H54 (cell line): ENCODE data around the gene TCF12.
"Not testable (repeated sequence)": the region's sequence is repeated elsewhere in the genome, so short reads cannot be mapped to it uniquely, and the experiment has no call there.

ENCODE experiments used
- DNase-seq: peaks from one replicate; pipeline ENCODE4 v3.0.0; 2011; ENCODE audit warnings: low spot score, mixed read lengths; ENCODE audit not compliant: insufficient read length
- FAIRE-seq: peaks from 3 replicates; lab custom pipeline; 2011; peaks lifted over from hg19 to GRCh38; lab: Jason Lieb, UNC
- POLR2A ChIP-seq: IDR thresholded peaks from 2 replicates; pipeline ENCODE4 v1.6.1; 2011; ENCODE audit warnings: low read depth, mild to moderate bottlenecking, low read length

The TCF12 gene

DNA sequence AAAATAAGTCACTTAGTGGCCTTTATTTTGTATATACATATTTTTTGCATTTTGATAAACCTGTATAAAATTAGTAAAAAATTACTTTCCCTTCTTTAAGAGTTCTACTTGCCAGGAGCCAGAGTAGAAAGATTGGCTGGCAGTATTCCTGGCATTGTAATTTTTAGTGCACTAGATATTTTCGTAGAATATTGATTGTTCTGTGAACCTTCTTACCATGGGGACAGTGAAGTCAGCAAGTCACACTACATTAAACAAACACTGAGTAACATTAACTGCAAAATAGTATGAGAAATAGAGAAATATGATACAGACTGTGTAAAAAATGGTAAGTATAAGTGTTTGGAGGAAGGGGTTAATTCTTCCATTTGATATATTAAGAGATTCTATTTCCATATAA lies 26.0 kb downstream of the TCF12 start:
- no peak for DNase-seq
- FAIRE-seq, result no peak
- no peak for TF ChIP-seq POLR2A

DNA sequence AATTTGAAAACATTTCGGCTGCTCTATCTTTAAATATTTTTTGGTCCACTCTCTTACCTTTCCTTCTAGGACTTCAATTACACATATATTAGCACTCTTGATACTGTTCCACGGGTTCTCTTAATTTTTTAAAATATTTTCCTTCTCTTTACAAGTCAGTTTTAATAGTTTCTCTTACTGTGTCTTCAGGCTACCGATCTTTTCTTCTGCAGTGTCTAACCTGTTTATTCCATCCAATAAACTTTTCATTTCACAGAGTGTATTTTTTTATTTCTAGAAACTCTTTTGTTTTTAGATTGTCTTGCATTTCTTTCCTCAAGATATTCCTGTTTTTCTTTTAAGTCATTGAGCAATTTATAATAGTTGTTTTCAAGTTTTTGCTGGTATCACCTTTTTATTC lies 27.7 kb downstream of the TCF12 start:
- FAIRE-seq, result no peak
- no peak for DNase-seq

DNA sequence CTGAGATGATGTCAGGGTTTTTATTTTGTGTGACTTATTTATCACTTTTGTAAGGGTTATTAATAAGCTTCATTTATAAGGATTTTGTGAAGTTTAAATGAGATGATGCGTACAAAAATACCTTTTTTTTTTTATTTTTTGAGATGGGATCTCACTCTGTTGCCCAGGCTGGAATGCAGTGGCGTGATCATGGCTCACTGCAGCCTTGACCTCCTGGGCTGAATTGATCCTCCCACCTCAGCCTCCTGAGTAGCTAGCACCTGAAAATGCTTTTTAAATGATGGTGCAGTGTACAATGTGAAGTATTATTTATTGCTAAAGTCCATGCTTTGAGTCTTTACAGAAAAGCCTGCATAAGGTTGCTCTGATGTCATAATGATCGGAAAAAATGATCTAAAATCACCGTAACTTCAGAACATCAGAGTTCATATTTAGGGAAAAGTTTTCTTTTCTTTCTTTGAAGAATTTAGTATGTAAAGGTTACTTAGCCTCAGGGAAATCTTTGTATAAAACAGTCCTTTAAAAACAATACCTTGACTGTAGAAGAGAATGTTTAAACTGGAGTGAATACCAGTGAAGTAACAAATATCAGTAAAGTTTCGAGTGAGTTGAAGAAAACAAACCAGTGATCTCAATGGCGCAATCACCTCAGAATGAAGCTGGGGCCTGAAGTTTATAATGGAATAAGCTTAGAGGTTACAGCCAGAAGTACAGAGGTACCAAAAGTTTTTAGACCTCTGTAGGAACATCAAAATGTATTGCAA lies 29.7 kb downstream of the TCF12 start:
- no peak for FAIRE-seq
- TF ChIP-seq POLR2A, result no peak
- DNase-seq, result no peak

More for the DNA sequence above, 27.7 kb downstream of the TCF12 start:
- TF ChIP-seq POLR2A, result no peak

DNA sequence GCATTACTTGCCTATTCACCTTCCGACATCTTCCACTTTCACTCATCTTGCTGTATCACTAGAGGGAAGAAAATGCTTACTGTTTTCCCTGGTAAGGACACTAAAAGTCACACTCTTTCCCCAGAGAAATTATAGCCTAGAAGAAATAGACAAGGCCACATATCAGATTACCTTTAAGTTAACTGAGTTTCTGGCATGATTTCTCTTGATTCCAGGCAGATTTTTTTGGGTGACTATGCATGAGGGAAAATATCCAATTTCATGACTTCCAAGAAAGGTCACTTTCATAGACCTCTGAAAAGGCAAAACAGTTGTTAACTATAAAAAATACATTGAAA lies 30.3 kb downstream of the TCF12 start:
- FAIRE-seq (no peak), DNase-seq (no peak)
- no peak for TF ChIP-seq POLR2A

DNA sequence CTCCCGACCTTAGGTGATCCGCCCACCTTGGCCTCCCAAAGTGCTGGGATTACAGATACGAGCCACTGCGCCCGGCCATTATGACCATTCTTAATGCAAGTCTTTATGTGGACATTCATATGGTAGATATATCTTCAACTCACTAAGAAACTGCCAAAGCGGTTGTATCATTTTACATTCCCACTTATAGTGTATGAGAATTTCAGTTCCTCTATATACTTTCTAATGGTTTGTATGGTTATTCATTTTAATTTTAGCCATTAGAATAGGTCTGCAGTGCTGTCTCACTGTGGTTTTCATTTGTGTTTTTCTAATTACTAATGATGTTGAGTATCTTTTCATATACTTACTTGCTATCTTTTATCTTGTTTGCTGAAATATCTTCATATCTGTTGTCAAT lies 32.5 kb downstream of the TCF12 start:
- DNase-seq (no peak), FAIRE-seq (no peak)
- TF ChIP-seq POLR2A, result no peak

DNA sequence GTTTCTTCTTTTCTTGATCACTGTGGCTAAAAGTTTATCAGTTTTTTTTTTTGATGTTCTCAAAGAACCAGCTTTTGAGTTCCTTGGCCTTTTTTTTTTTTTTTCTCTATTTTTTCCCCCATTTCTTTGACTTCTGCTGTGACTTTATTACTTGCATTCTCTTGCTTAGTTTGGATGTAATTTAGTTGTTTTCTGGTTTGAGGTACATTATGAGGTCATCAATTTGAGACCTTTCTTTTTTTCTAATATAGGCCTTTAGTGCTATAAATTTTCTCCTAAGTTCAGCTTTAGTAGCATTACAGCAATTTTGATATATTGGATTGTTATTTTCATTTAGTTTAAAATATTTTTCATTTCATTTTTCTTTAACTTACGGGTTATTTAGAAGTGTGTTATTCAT lies 35.3 kb downstream of the TCF12 start:
- TF ChIP-seq POLR2A, result no peak

DNA sequence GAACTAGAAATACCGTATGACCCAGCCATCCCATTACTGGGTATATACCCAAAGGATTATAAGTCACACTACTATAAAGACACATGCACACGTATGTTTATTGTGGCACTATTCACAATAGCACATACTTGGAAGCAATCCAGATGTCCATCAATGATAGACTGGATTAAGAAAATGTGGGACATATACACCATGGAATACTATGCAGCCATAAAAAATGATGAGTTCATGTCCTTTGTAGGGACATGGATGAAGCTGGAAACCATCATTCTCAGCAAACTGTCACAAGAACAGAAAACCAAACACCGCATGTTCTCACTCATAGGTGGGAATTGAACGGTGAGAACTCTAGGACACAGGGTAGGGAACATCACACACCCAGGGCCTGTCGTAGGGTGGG lies 36.6 kb downstream of the TCF12 start:
- not testable (repeated sequence) for DNase-seq, FAIRE-seq

More for the DNA sequence above, 35.3 kb downstream of the TCF12 start:
- DNase-seq (no peak), FAIRE-seq (no peak)

DNA sequence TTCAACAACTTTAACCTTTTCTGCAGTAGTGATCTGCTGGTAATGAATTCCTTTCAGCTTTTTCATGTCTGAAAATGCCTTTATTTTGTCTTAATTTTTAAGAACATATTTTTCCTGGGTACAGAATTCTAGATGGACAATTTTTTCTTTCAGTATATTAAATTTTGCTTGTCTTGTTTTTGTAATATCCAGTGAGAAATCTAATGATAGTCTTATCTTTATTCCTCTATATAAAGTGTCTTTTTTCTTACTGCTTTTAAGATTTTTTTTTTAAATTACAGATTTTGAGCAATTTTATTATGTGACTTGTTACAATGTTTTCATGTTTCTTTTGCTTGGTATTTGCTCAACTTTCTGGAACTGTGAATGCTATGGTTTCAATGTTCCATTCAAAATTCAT lies 38.1 kb downstream of the TCF12 start:
- FAIRE-seq (no peak), DNase-seq (no peak)
- no peak for TF ChIP-seq POLR2A

DNA sequence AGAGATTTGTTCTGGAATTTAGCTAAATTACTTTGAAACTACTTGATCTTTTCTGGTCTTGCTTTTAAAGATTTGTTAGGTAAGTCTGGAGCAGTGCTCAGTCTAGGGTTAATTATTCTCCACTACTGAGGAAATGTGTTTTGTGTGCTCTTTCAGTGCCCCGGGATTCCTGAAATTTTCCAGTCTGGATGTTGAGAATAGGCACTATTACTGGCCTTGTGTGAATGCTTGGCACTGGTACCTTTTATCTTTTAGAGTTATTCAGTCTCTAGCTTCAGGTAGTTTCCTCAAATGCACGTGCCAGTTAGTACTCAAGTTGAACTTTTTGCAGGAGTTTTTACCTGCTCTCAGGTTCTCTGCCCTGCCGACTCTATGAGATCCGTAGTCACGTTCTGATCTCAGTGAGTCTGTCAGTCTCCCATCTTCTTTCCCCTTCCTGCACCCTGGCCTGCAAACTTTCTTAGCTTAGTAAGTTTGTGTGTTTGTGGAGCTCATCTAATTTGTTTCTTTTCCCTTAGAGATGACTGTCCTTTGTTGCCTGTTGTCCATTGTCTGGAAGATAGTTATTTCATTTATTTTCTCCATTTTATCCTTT lies 39.5 kb downstream of the TCF12 start:
- no peak for TF ChIP-seq POLR2A
- FAIRE-seq, result no peak
- DNase-seq, result no peak

DNA sequence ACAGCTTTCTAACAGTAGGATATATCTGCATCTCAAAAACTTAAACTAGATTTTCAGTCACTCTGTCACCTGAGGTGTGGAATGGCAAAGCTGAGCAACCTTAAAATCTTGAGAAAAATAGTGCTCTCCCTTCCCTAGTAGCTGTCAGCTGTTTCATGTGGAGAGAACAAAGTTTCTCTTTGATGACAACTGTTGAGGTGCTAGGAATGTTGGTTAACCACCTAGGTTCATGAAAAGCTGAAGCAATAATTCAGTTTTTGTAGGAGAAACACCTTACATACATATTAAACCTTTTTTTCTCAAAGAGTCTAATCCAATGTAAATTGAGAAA lies 40.8 kb downstream of the TCF12 start:
- DNase-seq (no peak), FAIRE-seq (no peak)
- TF ChIP-seq POLR2A, result no peak

DNA sequence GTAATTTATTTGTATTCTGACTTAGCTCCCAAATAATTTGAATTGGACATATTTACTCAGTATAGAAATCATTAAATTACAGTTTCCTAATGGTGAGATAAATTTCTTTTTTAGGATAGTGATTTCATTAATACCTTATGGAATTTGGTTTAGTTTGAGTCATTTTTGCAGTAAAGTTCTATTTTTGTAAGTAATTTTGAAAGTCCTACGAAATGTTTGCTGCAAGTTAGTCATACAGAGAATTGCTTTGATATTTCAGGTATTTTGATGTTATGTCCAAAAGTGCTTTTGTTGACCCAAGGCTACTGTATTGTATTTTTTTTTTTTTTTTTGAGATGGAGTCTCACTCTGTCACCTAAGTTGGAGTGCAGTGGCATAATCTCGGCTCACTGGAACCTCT lies 41.7 kb downstream of the TCF12 start:
- no peak for TF ChIP-seq POLR2A
- FAIRE-seq, result no peak
- DNase-seq, result no peak

DNA sequence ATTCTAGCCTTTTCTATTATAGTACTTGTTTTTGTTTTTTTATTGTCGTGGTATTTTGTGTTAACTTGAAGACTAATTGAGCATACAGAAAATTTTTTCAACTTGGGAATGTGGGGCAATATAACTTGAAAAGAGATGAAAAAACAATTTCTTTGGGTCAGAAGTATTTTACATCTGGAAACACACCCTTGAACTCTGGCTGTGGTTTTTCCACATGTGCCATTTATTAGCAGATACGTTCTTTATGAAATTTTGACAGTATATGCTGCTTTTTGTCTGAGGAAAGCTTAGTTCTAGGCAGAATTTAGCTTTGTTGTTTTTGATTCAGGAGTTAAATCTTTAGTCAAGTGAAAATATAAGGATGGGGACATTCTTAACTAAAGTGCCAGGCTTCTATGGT lies 44.7 kb downstream of the TCF12 start:
- FAIRE-seq (no peak), DNase-seq (no peak)
- no peak for TF ChIP-seq POLR2A

DNA sequence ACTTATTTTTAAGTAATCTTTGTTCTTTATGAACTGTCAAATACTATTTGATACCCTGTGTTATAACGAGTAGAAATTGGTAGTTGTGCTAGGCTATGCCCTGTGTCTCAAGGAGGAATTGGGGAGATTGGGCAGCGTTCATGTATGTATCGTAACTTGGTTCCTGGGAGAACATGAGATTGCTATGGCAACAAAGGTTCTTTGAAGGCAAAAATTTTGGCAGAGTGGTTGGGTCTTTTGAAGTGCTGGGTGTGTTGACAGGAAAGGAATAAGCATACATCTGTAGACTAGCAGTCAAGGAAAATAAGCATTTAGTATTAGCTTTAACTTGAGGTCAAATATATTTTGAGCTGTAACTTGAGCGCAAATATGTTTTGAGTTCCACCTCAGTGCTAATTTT lies 45.3 kb downstream of the TCF12 start:
- FAIRE-seq, result no peak

DNA sequence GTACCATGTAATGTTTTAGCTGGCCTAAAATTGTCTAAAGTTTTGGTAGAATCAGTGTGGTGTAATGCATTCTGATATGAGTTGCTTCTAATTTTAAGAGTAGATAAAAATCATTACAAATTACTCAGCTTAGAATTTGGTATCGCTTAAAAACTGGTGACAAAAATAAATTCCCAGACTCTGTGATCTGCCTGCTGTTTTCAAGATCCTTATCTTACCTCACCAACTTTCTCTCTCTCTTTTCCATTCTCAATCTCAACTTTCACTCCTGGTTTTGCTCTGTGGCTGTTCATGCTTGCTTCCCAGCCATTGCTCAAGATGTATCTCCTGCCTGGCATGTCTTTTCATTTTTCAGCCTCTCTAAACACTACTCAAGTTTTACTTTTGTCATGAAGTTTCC lies 45.7 kb downstream of the TCF12 start:
- TF ChIP-seq POLR2A, result no peak
- FAIRE-seq (no peak), DNase-seq (no peak)

More for the DNA sequence above, 45.3 kb downstream of the TCF12 start:
- DNase-seq, result no peak
- TF ChIP-seq POLR2A, result no peak
